ENCODE results near the gene LRRC23.

GRCh38 chr12:6869049-6870021 is 35.3 kb upstream of the LRRC23 start:
- peak in 5 of 7 experiments; percentile 85 to 96 (median 90) for TF ChIP-seq CTCF (IDR thresholded peaks at IDR 0.05)
- no peak for TF ChIP-seq EP300 (IDR thresholded peaks at IDR 0.05)
